Putamen (tissue), 1 donor: Measurements from ENCODE around the gene SLC24A5.

ENCODE experiments used
- DNase-seq: peaks from one replicate; pipeline ENCODE4 v3.0.0-alpha.2; 2016; ENCODE audit warnings: low spot score

SLC24A5 gene

GRCh38 chr15:48120745-48121144, at the start of gene SLC24A5:
SLC24A5 (plus strand) TSS chr15:48120990; CDS start chr15:48121045, 55 bp downstream.
- DNase-seq = no peak

- DNase-seq = no peak
Observed at GRCh38 chr15:48072941-48073340, 47.8 kb upstream of the SLC24A5 start.

GRCh38 chr15:48073881-48074280, 46.9 kb upstream of the SLC24A5 start:
- DNase-seq = peak; percentile 25

- DNase-seq = no peak
Observed at GRCh38 chr15:48076454-48076853, 44.3 kb upstream of the SLC24A5 start.

- DNase-seq = no peak
Observed at GRCh38 chr15:48077616-48078184, 43.1 kb upstream of the SLC24A5 start.

- no peak for DNase-seq
Observed at GRCh38 chr15:48084759-48085590, 35.8 kb upstream of the SLC24A5 start.

GRCh38 chr15:48085591-48085930, 35.2 kb upstream of the SLC24A5 start:
- DNase-seq = no peak

GRCh38 chr15:48086133-48086532, 34.7 kb upstream of the SLC24A5 start:
- DNase-seq = no peak

GRCh38 chr15:48086576-48086975, 34.2 kb upstream of the SLC24A5 start:
- no peak for DNase-seq

- DNase-seq = no peak
Observed at GRCh38 chr15:48087844-48088243, 32.9 kb upstream of the SLC24A5 start.

GRCh38 chr15:48089702-48090101, 31.1 kb upstream of the SLC24A5 start:
- no peak for DNase-seq

GRCh38 chr15:48090115-48090514, 30.7 kb upstream of the SLC24A5 start:
- DNase-seq = no peak

- no peak for DNase-seq
Observed at GRCh38 chr15:48090666-48091065, 30.1 kb upstream of the SLC24A5 start.

- DNase-seq = no peak
Observed at GRCh38 chr15:48091522-48091921, 29.3 kb upstream of the SLC24A5 start.

- DNase-seq = no peak
Observed at GRCh38 chr15:48096355-48096786, 24.4 kb upstream of the SLC24A5 start.

- peak; percentile 74 for DNase-seq
Observed at GRCh38 chr15:48096813-48097212, 24.0 kb upstream of the SLC24A5 start.

GRCh38 chr15:48097264-48097663, 23.5 kb upstream of the SLC24A5 start:
- DNase-seq = no peak

GRCh38 chr15:48101376-48101961, 19.3 kb upstream of the SLC24A5 start:
- no peak for DNase-seq

GRCh38 chr15:48102167-48102566, 18.6 kb upstream of the SLC24A5 start:
- no peak for DNase-seq

- no peak for DNase-seq
Observed at GRCh38 chr15:48103647-48104046, 17.1 kb upstream of the SLC24A5 start.

GRCh38 chr15:48105936-48106335, 14.9 kb upstream of the SLC24A5 start:
- DNase-seq = no peak

- no peak for DNase-seq
Observed at GRCh38 chr15:48109212-48109611, 11.6 kb upstream of the SLC24A5 start.

GRCh38 chr15:48109856-48110531, 10.8 kb upstream of the SLC24A5 start:
- DNase-seq = no peak
